GM12865 (cell line): ENCODE results near the gene OR6C70.
"Not testable (repeated sequence)": the region's sequence is repeated elsewhere in the genome, so short reads cannot be mapped to it uniquely, and the experiment has no call there.

Source experiments
- DNase-seq: peaks from one replicate; pipeline ENCODE4 v3.0.0; 2010; ENCODE audit warnings: low read depth
- H3K4me3 ChIP-seq: 2 replicates; pipeline ENCODE4 v1.5.1; 2011; ENCODE audit warnings: mild to moderate bottlenecking, low read depth, low read length, control low read depth
- CTCF ChIP-seq: IDR thresholded peaks from 2 replicates; pipeline ENCODE4 v1.5.1; 2011; ENCODE audit warnings: low read length, control low read depth, low read depth, inconsistent platforms; ENCODE audit not compliant: insufficient read depth; ENCODE audit errors: missing control alignments

Gene OR6C70

GRCh38 chr12:55492078-55492477, 22.1 kb upstream of the OR6C70 start, which contains the start of gene OR6C68:
TSS of gene OR6C68 (plus strand) at chr12:55492378. CDS start at chr12:55492378, 0 bp downstream.
- no peak for DNase-seq
- H3K4me3 ChIP-seq: no peak within 1 kb of the TSS
- TF ChIP-seq CTCF: no peak

GRCh38 chr12:55484284-55484683, 14.3 kb upstream of the OR6C70 start:
- DNase-seq: not testable (repeated sequence)

GRCh38 chr12:55479136-55479535, 9.2 kb upstream of the OR6C70 start:
- not testable (repeated sequence) for H3K4me3 ChIP-seq, DNase-seq

More at GRCh38 chr12:55484284-55484683, 14.3 kb upstream of the OR6C70 start:
- H3K4me3 ChIP-seq: not testable (repeated sequence)

- TF ChIP-seq CTCF: no peak
- H3K4me3 ChIP-seq: no peak overlapping the region
Measured at GRCh38 chr12:55472264-55472663, 2.3 kb upstream of the OR6C70 start.

GRCh38 chr12:55469291-55469690, 647 bp downstream of the OR6C70 start:
- H3K4me3 ChIP-seq: no peak overlapping the region
- DNase-seq: no peak
- no peak for TF ChIP-seq CTCF

More at GRCh38 chr12:55472264-55472663, 2.3 kb upstream of the OR6C70 start:
- no peak for DNase-seq

GRCh38 chr12:55467836-55468235, 2.1 kb downstream of the OR6C70 start:
- peak; percentile 2 for DNase-seq

GRCh38 chr12:55464926-55465325, 5.0 kb downstream of the OR6C70 start:
- not testable (repeated sequence) for H3K4me3 ChIP-seq, DNase-seq

More at GRCh38 chr12:55467836-55468235, 2.1 kb downstream of the OR6C70 start:
- H3K4me3 ChIP-seq: no peak overlapping the region
- no peak for TF ChIP-seq CTCF

GRCh38 chr12:55448825-55449224, 21.1 kb downstream of the OR6C70 start:
- no peak overlapping the region for H3K4me3 ChIP-seq
- no peak for TF ChIP-seq CTCF
- DNase-seq: no peak

GRCh38 chr12:55446326-55446725, 23.6 kb downstream of the OR6C70 start:
- DNase-seq: no peak
- TF ChIP-seq CTCF: no peak
- H3K4me3 ChIP-seq: no peak overlapping the region
